ENCODE data around the gene BOD1. TPM values are rescaled to one million over a fixed set of nuclear protein-coding genes. Genes with fewer than 3 reads are reported as not detected.

The BOD1 gene
- polyA plus RNA-seq, 1 donor from 2014 or later, result 14.0 TPM

DNA sequence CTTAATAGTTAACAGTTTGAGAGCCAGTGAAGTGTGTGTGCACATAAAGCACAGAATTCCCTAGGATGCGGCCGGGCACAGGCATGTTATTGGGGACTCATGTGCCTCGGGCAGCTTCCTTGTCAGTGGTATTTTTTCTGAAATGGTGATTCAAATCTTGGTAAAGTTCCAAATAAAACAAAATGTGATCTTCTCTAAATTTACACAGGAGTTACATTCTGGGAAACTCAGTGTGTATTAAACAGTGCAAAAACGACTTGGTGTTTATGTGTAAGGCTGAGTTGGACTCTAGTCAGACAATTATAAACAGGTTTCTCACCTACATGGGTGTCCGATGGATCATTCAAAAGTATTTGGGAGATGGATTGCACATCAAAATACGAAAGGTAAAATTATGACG lies 48.9 kb downstream of the BOD1 start:
- H3K4me3 Mint-ChIP-seq, result no peak overlapping the region
- no peaks in the 10 kb centered on the region for H3K4me1 Mint-ChIP-seq
- H3K27ac Mint-ChIP-seq, result peak overlapping the region in 1 of 3 donors; percentile 51
- H3K36me3 Mint-ChIP-seq, result peaks cover 6% of the 10 kb centered on the region
- H3K27me3 Mint-ChIP-seq, result peaks cover 21% of the 10 kb centered on the region
- peaks cover 9 to 10% (median 9%) of the 10 kb centered on the region in 3 donors for H3K9me3 Mint-ChIP-seq

DNA sequence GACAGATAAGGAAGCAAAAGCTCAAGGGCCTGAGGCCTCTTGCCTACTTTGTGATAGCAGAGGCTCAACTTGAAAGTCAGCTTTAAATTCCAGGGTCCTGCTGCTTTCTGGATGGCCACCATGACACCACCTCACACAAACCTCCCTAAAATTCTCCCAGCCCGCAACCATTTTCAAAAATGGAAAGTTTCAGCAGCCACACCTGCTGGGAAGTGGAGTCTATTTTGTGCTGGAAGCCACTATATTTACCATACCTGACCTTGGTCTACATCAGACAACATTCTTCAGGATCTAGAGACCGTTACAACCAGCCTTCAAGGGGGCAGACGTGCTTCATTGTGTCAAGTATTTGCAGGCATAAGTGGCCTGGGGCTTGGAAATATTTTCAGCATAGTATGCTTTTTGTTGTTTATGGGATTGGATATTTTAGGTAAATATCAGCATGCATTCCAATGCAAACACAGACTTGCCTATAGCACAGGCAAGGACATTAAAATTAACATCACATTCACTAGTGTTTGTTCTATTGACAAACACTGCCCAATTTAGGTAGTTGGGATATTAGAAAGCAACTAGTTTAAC lies 50.9 kb downstream of the BOD1 start:
- peaks cover 22% of the 10 kb centered on the region for H3K27me3 Mint-ChIP-seq
- H3K4me1 Mint-ChIP-seq, result no peaks in the 10 kb centered on the region
- no peak overlapping the region for H3K27ac Mint-ChIP-seq
- no peak overlapping the region for H3K4me3 Mint-ChIP-seq
- peaks cover 4% of the 10 kb centered on the region for H3K36me3 Mint-ChIP-seq
- peaks cover 9 to 22% (median 16%) of the 10 kb centered on the region in 3 donors for H3K9me3 Mint-ChIP-seq

DNA sequence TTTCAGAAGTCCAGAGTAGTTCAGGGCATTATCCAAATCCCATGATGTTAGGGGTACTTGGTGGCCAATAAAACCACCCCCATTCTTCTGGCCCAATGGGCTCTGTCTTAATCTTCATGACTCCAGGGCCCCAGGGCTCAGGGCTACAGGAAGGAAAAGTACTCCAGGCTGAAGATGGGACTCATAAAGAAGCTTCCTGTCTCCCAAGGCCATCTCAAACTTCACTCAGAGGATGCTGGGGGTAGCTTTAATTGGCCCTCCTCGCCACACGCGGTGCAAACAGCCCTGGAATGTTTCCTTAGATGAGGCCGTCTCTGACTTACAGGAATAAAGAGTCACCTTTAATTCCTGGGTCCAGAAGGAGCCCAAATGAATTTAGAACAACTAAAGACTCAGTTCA lies 52.3 kb downstream of the BOD1 start:
- peaks cover 4% of the 10 kb centered on the region for H3K36me3 Mint-ChIP-seq
- H3K4me1 Mint-ChIP-seq, result no peaks in the 10 kb centered on the region
- H3K27ac Mint-ChIP-seq, result no peak overlapping the region
- peaks cover 15 to 26% (median 25%) of the 10 kb centered on the region in 3 donors for H3K9me3 Mint-ChIP-seq
- no peak overlapping the region for H3K4me3 Mint-ChIP-seq
- H3K27me3 Mint-ChIP-seq, result peaks cover 22% of the 10 kb centered on the region

DNA sequence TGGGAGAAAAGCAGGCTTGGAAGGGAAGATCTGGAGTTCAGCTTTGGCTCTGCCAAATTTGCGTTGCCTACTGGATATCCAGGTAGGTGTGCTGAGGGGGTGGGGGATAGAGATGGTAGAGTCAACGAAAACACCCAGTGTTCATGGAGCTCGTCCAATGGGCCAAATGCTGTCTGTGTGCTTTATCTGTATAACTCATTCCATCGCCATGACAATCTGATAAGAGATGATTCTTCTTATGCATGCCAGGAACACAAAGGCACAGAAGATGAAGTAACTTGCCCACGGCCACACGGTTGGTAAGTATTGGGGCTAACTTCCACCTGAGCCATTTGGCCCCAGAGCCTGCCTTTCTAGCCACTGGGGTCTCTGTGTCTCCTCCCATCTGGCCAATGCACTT lies 53.2 kb downstream of the BOD1 start:
- H3K36me3 Mint-ChIP-seq, result peaks cover 4% of the 10 kb centered on the region
- peaks cover 20% of the 10 kb centered on the region for H3K27me3 Mint-ChIP-seq
- H3K27ac Mint-ChIP-seq, result no peak overlapping the region
- H3K4me3 Mint-ChIP-seq, result no peak overlapping the region
- peaks cover 14 to 20% (median 20%) of the 10 kb centered on the region in 3 donors for H3K9me3 Mint-ChIP-seq
- no peaks in the 10 kb centered on the region for H3K4me1 Mint-ChIP-seq

DNA sequence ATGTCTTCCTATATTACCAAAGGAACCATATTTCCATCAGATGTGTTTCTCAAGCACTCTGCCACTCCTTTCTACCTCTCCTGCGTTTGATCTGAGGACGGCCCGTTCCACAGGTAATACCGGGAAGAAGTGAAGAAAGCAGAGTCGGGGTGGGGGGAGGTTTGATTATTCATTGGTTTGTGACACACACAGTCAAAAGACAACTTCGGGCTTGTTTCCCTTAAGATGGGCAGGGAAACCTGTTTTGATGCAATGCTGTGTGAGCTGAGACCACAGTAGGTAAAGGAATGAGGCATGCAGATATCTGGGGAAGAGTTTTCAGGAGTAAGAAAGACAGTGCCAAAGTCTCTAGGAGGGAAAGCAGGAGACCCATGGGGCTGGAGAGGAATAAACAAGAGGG lies 54.0 kb downstream of the BOD1 start:
- peaks cover 2% of the 10 kb centered on the region for H3K36me3 Mint-ChIP-seq
- H3K4me3 Mint-ChIP-seq, result no peak overlapping the region
- H3K27me3 Mint-ChIP-seq, result peaks cover 19% of the 10 kb centered on the region
- no peaks in the 10 kb centered on the region for H3K4me1 Mint-ChIP-seq
- H3K9me3 Mint-ChIP-seq, result peaks cover 14 to 17% (median 17%) of the 10 kb centered on the region in 3 donors
- no peak overlapping the region for H3K27ac Mint-ChIP-seq

Measured in IgD-negative memory B cell (primary cell).